Stromal cell of bone marrow (primary cell): ENCODE measurements around the gene OTOS.

ENCODE experiments used
- DNase-seq: peaks from one replicate; pipeline ENCODE4 v3.0.0-alpha.2; 2012; ENCODE audit warnings: low read depth

OTOS gene

DNA sequence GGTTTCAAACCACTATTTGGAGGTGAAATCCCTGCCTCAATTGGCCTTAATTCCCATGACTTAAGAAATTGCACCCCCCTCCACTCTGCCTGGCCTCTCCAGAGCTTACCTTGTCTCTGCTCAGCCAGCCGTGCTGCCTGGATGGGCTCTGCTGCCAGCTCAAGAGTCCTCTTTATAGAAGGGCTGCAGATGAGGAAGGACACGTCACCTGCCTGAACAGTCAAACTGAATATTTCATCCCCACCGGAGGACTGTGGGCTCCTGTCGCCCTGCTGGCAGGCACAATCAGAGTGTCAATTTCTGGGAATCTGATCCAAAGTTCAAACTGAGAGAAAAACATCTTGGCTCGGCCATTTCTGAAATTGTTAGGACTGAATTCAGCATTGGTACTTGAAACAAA is at the start of gene OTOS:
Gene OTOS (minus strand): TSS at position 148 of the 400 bp plus-strand sequence. CDS start 332 bp downstream, outside the sequence.
- no peak for DNase-seq

- no peak for DNase-seq
Measured at GRCh38 chr2:240189686-240190085, 49.2 kb upstream of the OTOS start.

GRCh38 chr2:240187989-240188590 is 47.6 kb upstream of the OTOS start:
- no peak for DNase-seq

GRCh38 chr2:240186191-240186725 is 45.8 kb upstream of the OTOS start:
- no peak for DNase-seq

GRCh38 chr2:240184656-240185055 is 44.2 kb upstream of the OTOS start:
- DNase-seq, result no peak

DNA sequence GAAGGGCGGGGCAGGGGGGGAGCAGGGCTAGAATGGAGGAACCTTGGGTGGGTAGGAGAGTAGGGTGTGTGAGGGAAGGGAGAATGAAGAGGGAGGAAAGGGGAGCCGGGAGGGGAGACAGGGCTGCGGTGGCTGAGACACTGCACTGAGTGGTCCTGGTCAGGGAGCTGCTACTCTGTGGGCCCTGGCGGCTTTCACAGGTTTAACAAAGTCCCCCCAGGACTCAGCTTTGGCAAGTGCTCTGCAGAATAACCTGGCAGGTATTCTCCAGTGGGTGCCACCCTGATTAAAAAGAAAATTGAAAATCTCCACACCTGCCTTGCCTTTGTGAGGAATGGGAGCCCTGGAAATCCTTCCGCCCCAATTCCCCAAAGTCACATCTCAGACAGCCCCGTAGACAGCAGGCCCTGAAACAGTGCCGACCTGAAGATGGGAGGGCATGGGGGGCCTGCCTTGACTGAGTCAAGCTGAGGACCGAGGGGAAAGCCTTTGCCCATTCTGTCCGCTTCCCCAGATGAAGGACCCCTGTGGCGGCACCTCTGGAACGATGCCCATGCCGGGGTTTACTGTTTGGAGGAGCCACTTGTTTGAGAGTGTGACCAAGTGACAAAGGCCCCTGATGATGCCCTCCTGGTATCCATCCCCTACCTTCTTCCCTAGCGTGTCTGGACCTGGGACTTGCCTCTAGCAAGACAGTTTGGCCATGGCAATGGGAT is 43.6 kb upstream of the OTOS start:
- DNase-seq, result no peak

- DNase-seq, result no peak
Measured at GRCh38 chr2:240183006-240183874, 42.8 kb upstream of the OTOS start.

GRCh38 chr2:240182476-240182875 is 42.0 kb upstream of the OTOS start:
- DNase-seq, result no peak

DNA sequence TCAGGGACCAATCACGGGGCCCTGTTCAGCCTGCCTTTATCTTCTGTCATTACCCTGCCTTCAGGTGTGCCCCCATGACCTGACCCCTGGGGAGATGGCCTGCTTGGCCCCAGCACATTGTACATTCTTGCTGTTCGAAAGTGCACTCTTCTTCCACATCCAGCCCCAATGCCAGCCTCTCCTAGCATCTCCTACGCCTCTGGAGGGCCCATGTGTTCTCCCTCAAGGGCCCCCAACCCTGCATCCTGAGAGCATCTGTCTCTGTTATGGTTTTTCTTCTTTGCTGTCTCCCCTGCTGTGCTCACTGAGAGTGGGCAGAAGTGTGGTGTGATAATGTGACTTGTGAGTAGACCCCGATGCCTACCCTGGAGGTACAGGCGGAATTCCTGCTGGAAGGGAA is 41.5 kb upstream of the OTOS start:
- no peak for DNase-seq

DNA sequence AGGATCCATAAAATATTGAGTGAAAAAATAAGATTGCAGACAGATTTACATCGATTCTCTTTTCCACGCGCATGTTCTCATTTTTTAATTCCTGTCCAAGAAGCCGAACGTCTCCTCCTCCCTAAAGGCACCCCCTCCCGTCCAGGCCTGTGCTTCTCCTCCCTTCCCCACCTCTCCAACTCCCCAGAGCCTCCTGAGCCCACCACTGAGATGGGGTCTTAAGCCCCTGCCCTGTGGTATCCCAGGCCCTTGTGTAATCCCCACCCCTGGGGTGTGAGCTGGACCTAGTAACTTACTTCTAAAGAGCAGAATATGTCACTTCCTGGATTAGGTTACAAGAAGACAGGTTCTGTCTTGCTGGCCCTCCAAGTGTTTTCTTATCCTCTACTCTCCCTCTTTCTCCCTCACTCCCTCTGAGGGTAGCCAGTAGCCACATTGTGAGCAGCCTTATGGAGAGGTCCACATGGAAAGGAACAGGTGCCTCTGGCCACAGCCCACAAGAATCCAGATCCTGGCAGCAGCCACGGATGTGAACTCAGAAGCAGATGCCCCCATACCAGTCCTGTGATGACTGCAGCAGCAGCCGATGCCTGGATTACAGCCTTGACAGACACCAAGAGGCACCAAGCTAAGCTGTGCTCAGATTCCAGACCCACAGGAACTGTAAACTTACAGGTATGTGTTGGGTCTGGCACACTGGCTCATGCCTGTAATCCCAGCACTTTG is 39.6 kb upstream of the OTOS start:
- no peak for DNase-seq

DNA sequence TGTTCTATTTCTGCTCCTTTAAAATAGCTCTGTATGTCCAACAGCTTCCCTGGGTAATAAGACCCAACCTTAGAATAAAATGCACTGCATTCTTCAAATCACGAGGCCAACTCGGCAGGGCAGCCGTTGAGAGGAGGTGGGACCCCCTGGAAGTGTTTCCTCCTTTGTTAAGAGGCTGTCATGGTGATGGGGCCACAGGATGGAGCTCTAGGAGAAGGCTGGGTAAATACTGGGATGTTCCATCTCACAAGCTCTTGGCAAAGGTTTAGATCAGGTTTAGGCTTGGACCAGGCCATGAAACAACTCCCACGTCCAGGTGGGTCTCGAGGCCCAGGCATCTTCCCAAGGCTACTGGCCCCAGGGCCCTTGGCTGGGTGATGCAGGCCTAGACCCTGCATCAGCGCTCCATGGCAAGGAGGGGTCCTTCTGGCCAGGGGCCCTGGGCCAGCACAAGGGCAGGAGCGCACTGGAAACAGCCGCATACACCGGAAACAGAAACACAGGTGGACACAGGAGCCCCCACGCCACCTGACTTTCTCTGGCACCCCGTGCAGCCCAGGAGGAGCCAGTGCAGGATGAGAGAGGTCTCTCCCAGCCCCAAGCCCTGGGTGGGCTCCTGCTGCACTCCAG is 38.8 kb upstream of the OTOS start:
- no peak for DNase-seq

GRCh38 chr2:240178564-240178963 is 38.1 kb upstream of the OTOS start:
- no peak for DNase-seq

DNA sequence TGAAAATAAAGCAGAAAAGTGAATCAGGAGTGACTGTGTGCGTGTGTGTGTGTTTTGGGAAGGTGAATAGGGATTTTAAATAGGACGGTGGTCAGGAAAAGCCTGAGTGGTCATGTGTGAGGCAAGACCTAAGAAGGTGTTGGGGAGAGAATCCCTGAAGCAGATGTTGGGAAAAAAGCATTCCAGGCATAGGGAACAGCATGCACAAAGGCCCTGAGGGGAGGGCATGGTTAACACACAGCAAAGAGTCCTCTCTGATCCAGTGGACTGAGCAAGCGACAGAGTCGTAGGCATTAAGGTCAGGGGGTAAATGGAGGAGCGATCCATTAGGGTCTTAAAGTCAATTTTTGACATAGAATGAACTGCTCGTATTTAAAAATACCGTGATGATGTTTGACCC is 34.0 kb upstream of the OTOS start:
- DNase-seq, result no peak

DNA sequence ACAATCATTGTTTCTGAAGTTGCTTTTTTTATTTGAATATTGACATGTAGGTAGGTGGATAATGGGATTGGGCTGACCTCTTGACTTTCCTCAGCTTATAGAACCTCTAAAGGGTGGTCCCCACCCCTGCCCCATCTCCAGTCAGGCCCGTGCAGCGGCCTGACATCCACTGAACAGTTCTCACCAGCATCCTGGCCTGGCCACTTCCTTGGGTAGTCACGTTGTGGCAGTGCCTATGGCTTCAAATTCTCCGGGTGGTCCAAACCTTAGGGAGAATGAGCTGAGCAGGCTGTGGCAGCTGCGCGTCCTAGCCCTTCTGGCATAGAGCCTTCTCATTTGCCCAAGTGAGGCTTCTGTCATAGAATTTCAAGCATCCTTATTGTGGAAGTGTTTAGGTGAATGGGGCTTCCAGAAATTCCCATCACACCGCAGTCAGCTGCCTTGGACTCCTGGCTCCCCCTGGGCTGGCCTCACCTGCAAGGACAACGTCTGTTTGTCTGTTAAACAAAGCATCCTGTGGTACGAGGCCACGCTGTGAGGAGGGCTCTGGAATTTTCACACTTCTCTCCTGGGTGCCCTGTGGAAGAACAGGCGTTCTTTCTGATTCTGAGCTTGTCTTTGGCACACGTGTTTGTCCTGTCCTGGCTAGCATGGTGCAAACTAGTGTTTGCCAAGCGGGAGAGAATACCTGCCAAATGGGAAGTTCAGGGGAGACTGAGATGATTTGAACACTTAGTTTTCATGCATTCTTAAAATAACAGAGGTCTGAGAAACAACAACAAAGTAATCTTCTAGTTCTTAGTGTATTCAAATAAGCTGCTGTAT is 31.8 kb upstream of the OTOS start:
- DNase-seq, result no peak

GRCh38 chr2:240170883-240171282 is 30.4 kb upstream of the OTOS start:
- no peak for DNase-seq

GRCh38 chr2:240170354-240170735 is 29.9 kb upstream of the OTOS start:
- no peak for DNase-seq

DNA sequence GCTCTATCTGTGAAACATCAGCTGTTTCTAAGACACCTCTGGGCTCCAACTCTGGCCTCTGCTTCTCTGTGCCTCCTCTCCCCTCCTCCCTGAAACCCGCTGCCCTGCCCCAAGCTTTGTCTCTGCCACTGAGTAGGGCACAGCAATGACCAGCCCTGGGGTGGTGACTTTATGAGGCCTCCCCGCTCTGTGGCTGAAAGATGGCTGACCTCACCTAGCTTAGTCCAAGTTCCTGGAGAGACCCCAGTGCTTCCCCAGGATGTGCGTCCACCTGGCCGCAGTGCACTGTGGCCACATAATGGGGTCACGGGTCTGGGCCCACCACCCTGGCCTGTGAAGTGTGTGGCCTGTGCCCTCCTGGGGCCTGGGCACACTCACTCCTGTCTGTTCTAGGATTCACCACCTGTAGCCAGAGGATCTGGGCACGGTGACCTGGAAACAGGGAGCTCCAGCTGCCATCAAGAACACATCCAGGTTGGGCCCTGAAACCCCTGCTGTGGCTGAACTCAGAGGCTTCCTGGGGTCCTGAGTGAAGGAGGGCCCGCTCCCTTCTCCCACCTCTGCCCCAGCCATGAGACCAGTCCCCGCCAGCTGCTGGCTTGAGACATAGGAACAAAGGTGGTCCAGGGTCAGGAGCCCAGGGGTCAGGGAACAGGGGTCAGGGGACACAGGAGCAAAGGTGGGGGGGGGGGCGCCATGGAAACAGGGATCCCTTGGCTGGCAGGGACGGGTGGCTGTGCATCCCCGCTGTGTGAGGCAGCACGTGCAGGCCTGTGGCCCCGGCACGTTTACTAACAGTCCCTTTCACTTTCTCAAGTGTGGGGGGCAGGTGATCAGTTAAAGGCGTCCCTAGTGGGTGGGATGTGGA is 29.3 kb upstream of the OTOS start:
- DNase-seq, result no peak

GRCh38 chr2:240168546-240169361 is 28.3 kb upstream of the OTOS start:
- DNase-seq, result no peak

- DNase-seq, result no peak
Measured at GRCh38 chr2:240168041-240168440, 27.6 kb upstream of the OTOS start.
